Measurements from ENCODE around the gene LRRC4C. TPM values are rescaled to one million over a fixed set of nuclear protein-coding genes. Genes with fewer than 3 reads are reported as not detected.

LRRC4C gene
- total RNA-seq, 1 experiment from 2014 or later = 0.13 TPM

- Histone ChIP-seq H3K79me1 (ENCODE audit: insufficient read depth, low read depth, low read length, poor library complexity, severe bottlenecking) (no peaks in the 10 kb centered on the region), H3K79me2 (ENCODE audit: insufficient read depth, low read length) (no peaks in the 10 kb centered on the region), H3T11ph (ENCODE audit: low read length) (no peak overlapping the region), H2BK12ac (ENCODE audit: insufficient read length, low read depth, low read length) (no peak overlapping the region), H3K9me3 (ENCODE audit: control insufficient read depth, low read depth, low read length) (no peaks in the 10 kb centered on the region), H4K20me1 (ENCODE audit: control insufficient read depth, insufficient read depth, insufficient read length) (no peaks in the 10 kb centered on the region), H3K27ac (ENCODE audit: insufficient read length, low read depth, low read length) (no peak overlapping the region), H3K9ac (ENCODE audit: extremely low read depth, insufficient read length, low read length) (no peak overlapping the region), H2AK5ac (ENCODE audit: insufficient read length, low read length) (no peak overlapping the region), H4K91ac (ENCODE audit: insufficient read length, low read depth, low read length) (no peak overlapping the region), H3K4me1 (ENCODE audit: insufficient read depth, low read length) (no peaks in the 10 kb centered on the region), H3K4ac (ENCODE audit: low read depth, low read length) (no peak overlapping the region), H4K5ac (ENCODE audit: insufficient read length, low read depth, low read length) (no peak overlapping the region), H2BK5ac (ENCODE audit: insufficient read length, low read length) (no peak overlapping the region), H3K18ac (ENCODE audit: insufficient read length, low read depth, low read length) (no peak overlapping the region), H3K14ac (ENCODE audit: insufficient read depth, low read length) (no peak overlapping the region), H3K23ac (ENCODE audit: insufficient read length, low read depth, low read length) (no peak overlapping the region), H3K56ac (ENCODE audit: insufficient read length, low read depth, low read length) (no peak overlapping the region), H3K4me2 (ENCODE audit: insufficient read depth, insufficient read length, low read length) (no peak overlapping the region), H2BK120ac (ENCODE audit: low read depth, low read length, poor library complexity, severe bottlenecking) (no peak overlapping the region), H3K27me3 (ENCODE audit: insufficient read depth, low read length) (no peaks in the 10 kb centered on the region), H4K8ac (replicated peaks; ENCODE audit: insufficient read length, low read depth, low read length) (no peak overlapping the region), H2AFZ (ENCODE audit: low read length) (no peak overlapping the region), H3K23me2 (ENCODE audit: insufficient read length, low read depth, low read length, poor library complexity, severe bottlenecking) (no peaks in the 10 kb centered on the region), H2BK15ac (ENCODE audit: low read depth, low read length) (no peak overlapping the region), H2BK20ac (ENCODE audit: low read depth, low read length, poor library complexity, severe bottlenecking) (no peak overlapping the region)
- TF ChIP-seq CTCF (conservative IDR thresholded peaks at IDR 0.05) = no peak
- Mint-ChIP-seq H3K4me1 (peaks cover 2 to 3% of the 10 kb centered on the region in 2 experiments; a peak in 1 of 4 replicates), H3K4me3 (no peak overlapping the region), H3K9me3 (no peaks in the 10 kb centered on the region), H3K27ac (no peak overlapping the region), H3K27me3 (ENCODE audit: low read depth) (0 out of 2 replicates have a peak, but pooled peaks cover 2% of the 10 kb centered on the region), H3K36me3 (ENCODE audit: insufficient read depth in 1 of 3, low read depth in 3 of 3) (no peaks in the 10 kb centered on the region)
- WGBS (ENCODE audit: extremely low coverage, insufficient read length, low lambda C conversion rate) = no CpG with 5 or more reads among the region's 3 CpGs
- no peak for DNase-seq
Observed at GRCh38 chr11:40235841-40236240, 1223.6 kb downstream of the LRRC4C start.

Data from H9 (cell line).